HG02763 (cell line): Measurements from ENCODE around the gene CDH4.

Experiments used
- ATAC-seq: cut with Tn5 transposase; IDR thresholded peaks from one replicate; pipeline ENCODE4 v1.9.1; 2021; ENCODE audit warnings: mild to moderate bottlenecking, moderate library complexity; ENCODE audit not compliant: unreplicated experiment

CDH4 gene

DNA sequence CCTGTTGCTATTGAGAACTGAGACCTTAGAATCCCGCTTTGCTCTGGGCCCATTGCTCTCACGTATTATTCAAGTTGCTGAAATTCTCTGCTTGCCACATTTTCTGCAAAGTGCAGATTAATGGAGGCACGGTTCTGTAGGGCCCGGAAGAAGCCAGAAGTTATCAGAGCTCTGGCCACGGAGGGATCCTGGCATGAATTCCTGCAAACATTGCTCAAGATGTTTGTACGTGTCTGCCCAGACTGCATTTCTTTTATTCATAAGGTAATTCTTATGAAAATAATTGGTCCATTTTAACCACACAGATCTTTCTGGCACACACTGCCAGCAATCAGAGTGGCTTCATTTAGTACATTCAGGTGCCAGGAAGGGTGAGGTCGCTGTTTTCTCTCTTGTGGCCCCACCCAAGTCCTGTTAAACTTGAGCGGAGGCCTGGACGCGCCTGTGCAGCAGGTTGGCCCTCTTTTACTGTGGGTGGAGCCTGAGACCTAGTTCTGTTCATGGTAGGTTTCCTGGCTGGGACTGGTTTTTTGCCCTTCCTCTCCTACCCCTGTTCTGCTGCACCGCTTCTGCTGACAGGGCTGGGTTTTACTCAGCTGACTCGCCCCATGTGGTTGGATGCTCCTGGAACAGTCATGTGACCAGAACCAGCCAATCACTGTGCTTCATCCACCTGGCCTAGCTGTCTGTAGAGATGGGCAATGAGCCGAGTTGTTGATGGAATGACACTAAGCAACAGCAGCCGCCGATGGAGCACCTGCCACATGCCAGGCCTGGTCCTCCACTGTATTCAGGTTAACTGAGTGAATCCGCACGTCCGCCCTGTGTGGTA lies 230.2 kb downstream of the CDH4 start:
- no peak for ATAC-seq

GRCh38 chr20:61482901-61483300 lies 230.8 kb downstream of the CDH4 start:
- no peak for ATAC-seq

DNA sequence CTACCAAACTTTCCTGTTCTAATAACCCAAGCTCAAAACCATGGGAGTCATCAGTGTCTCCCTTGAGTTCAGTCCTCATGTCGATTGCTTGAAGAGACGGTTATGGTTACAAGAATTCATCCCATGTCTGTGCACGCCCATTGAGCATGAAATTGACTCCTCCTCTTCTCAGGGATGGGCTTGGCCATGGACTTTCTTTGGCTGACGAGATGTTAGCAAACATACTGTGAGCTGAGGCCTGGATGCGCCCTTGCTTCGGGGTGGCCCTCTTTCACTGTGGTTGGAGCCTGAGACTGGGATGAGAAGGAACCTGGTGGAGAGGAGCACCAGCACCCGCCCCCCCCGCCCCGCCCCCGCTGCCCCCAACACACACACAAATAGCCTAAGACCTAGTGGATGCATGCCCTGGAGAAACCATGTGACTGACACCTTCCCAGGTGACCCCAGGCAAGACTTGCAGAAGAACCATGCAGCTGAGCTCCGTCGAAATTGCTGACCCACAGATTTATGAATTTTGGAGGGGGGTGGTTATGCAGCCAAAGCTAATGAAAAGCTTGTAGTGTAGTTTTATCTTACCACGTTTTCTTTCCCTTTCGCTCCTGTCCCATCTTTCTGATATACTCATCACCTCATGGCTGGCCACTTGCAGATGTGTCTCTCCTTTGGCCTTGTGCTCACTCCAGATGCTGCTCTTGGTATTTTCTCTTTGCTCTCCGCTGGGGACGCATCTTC lies 231.4 kb downstream of the CDH4 start:
- no peak for ATAC-seq

DNA sequence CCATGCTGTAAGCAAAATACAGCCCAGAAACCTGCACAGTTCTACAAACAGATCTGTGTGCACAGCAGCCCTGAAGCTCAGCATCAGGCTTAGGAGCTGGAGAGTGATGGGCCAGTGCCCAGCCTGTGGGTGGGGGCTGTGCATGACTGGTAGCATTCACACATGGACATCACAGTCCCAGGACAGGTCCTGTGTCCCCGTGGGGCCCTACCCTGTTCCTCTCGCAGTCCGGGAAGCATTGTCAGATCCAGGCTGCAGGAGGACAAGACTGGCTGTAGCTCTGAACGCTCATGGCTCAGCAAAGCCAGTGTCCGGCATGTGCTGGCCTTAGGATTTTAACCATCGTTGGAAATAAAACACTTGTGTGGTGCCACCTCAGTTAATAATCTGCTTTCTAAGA lies 234.1 kb downstream of the CDH4 start:
- no peak for ATAC-seq

DNA sequence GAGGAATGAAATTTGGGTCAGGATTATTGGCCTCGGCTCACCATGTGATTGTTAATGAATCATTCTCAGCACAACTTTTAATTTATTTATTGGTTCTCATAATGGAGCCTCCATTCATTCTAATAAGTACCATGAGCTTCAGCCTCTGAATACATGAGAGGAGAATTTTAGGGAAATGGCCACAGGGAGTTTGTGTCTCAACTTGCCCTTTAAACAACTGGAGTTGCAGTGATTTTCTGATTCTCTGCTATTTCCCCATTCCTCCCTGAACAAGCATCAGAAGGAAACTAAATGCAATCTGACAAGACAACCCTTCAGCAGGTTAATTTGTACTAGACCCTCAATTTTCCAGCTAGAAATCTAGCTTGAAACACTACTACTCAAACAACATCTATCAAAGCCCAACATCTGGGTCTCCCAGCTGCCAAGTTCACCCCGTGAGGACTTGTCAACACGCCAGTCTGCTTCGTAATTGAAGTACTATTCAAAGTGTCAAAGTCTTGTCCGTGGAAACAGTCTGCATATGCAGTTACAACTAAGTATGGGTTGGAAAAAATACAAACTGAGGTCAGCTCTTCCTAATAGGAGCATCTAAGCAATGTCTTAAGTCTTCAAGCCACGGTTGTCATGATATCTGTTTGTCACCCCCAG lies 235.4 kb downstream of the CDH4 start:
- ATAC-seq = no peak

DNA sequence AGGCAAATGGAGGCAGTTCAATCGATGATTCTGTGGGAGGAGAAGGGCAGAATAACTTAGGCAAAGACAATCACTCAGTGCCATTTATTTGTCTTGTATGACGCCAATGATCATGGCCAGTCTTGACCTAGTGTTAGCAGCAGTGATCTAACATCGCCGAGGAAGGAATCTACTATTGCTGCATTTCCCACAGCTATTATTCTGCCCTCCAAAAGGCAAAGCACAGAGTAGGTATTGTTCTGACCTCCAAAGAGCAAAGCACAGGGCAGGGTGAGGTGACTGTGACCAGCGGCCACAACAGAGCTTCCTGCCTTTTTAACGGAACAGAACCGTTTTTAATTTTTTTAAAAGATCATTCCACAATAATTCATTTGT lies 235.9 kb downstream of the CDH4 start:
- no peak for ATAC-seq

GRCh38 chr20:61490721-61491120 lies 238.7 kb downstream of the CDH4 start:
- ATAC-seq = no peak

DNA sequence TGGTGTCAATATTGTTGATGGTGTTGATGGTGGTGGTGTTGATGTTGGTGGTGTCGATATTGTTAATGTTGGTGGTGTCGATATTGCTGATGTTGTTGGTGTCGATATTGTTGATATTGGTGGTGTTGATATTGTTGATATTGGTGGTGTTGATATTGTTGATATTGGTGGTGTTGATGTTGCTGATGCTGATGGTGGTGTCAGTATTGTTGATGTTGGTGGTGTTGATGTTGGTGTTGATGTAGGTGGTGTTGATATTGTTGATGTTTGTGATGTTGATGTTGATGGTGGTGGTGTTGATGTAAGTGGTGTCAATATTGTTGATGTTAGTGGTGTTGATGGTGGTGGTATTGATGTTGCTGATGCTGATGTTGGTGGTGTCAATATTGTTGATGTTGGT lies 240.0 kb downstream of the CDH4 start:
- no peak for ATAC-seq

DNA sequence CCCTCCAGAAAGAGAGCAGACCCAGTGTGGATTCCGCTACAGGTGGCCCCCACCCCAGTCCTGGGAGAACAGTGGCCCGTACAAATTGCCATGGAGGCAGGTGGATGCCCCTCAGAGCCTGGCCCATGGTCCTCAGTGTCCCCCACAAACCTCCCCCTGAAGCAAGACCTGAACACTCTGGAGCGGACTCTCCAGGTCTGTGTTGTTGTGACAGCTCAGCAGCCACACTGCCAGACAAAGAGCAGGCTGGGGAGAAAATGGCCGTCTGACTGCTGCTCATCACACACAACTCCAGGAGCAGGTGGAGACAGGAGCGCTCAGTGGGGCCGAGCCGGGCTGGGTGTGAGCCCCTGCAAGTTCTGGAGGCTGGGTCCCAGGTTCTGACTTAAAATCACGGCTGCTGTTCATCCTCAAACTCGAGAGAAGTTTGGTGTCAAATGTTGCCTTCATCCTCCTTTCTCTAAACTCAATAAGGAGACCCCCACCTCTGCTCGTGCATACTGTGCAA lies 241.8 kb downstream of the CDH4 start:
- ATAC-seq = no peak

GRCh38 chr20:61494763-61495575 lies 242.9 kb downstream of the CDH4 start:
- ATAC-seq = no peak

DNA sequence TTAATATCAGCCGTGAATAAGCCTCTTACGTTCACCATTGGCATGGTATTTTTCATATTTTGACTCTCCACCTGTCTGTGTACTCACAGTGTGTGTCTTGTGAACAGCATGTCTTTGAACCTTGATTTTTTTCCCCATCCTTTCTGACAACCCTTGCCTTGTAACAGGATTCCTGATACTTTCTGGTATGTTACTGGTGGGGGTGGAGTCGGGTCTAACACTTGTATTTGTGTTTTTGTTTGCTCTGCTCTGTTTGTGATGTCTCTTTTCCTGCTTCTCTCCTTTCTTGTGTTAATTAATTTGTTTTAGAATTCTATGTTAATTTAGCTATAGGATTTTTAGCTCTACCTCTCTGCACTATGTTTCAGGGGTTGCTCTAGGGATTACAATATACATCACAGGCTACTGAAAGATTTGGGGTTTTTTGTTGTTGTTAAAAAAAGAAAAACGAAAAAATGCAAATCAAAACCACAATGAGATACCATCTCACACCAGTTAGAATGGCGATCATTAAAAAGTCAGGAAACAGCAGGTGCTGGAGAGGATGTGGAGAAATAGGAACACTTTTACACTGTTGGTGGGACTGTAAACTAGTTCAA lies 245.1 kb downstream of the CDH4 start:
- ATAC-seq = no peak

DNA sequence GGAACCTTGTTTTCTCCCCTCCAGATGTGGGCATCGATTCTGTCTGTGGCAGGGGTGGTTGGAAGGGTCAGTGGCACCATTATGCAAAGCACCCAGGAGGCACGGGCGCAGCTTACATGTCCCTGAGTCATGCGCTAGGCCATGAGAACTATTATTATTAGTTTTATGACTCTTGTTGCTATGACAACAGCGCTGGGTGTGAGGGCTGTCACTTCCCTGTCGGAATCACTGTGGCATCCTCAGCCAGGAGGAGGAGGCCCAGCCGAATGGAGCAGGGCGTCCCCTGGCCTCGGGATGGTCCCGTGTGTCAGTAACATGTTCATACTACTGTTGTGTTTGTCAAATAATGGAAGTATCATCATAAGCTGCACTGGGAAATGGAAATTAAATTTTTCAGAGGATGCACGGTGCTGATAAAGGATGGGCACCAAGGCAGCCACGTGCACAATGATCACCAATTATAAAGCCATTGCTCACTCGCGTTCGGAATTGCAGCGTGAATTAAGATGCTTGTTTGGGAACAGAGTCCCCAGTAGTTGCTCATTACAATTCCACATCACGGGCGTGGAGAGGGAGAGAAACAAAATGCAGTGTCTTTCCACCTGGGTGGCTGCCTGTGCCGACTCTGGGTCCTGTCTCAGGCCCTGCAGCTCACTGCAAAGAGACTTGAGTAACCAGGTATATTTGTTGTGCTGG lies 247.9 kb downstream of the CDH4 start:
- no peak for ATAC-seq

GRCh38 chr20:61500791-61501321 lies 248.8 kb downstream of the CDH4 start:
- ATAC-seq = no peak

GRCh38 chr20:61502433-61502832 lies 250.4 kb downstream of the CDH4 start:
- ATAC-seq = no peak

DNA sequence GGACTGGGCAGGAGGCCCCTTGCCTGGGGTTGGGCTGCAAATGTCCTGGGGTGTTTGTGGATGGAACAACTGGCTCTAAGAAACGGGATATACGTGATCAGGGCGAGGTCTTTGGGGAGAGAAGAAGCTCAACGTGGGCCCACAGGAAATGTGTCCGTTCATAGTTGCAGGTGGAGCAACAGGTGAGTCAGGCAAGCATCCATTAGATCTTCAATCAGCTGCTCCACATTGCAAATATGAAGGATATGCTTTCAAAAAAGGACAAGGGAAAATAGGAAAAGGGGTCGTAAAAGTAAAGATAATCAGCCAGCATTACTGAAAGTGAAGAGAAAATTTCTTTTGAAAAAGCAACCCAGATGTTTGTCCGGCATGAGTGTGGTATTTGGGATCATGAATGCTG lies 251.0 kb downstream of the CDH4 start:
- no peak for ATAC-seq

GRCh38 chr20:61505508-61505907 lies 253.4 kb downstream of the CDH4 start:
- ATAC-seq = no peak

- no peak for ATAC-seq
Observed at GRCh38 chr20:61507778-61508177, 255.7 kb downstream of the CDH4 start.

DNA sequence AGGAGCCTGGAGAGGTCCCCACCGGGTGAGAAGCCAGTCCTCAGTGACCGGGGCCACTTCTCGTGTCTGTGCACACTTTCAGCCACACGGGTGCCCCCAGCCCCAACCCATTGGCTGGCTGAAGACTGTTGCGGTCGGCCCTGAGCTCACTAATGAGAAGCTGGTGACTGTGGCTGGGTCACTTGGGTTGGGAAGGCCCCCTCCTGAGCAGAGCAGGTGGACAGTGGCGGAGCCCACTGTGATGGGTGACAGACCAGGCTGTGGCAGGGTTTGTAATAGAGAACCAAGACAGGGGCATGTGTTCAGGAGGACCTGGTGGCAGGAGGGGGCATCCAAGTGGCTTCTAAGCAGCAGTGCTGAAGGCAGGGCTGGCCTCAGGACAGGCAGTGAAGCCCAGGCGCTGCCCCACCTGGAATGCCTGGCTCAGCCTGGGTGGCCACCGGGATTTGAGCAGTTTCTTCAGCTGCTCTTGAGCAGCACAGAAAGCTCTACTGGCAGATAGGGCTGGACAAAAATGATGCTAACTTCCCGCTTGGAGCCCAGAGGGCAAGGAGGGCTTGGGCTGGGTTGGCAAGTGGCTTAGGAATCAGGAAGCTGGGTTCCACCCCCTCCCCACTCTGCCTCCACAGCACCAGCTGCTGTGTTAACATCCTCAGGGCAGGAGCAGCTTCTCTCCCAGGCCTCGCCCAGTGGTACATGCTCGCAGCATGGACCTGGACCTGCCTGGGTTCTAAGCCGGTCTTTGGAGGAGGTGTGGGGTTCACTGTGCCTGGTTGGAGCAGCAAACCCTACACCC lies 256.4 kb downstream of the CDH4 start:
- ATAC-seq = no peak
